GM21786 (cell line): Measurements from ENCODE around the gene SEMA4G.

Source experiments
- ATAC-seq: cut with Tn5 transposase; IDR thresholded peaks from one replicate; pipeline ENCODE4 v1.9.1; 2021; ENCODE audit not compliant: unreplicated experiment

The SEMA4G gene

GRCh38 chr10:100969187-100970075, at the start of gene SEMA4G:
SEMA4G (plus strand) TSS chr10:100969504; CDS start chr10:100972913, 3,409 bp downstream.
- peak; percentile 64 for ATAC-seq

- ATAC-seq = no peak
Observed at GRCh38 chr10:100923580-100923979, 45.7 kb upstream of the SEMA4G start.

- ATAC-seq = no peak
Observed at GRCh38 chr10:100927266-100927665, 42.0 kb upstream of the SEMA4G start.

- ATAC-seq = no peak
Observed at GRCh38 chr10:100928039-100928438, 41.3 kb upstream of the SEMA4G start.

- ATAC-seq = no peak
Observed at GRCh38 chr10:100930368-100930767, 38.9 kb upstream of the SEMA4G start.

- no peak for ATAC-seq
Observed at GRCh38 chr10:100934084-100934659, 35.1 kb upstream of the SEMA4G start.

GRCh38 chr10:100939763-100940344, 29.4 kb upstream of the SEMA4G start:
- no peak for ATAC-seq

- ATAC-seq = no peak
Observed at GRCh38 chr10:100942229-100942628, 27.1 kb upstream of the SEMA4G start.

- no peak for ATAC-seq
Observed at GRCh38 chr10:100943508-100943907, 25.8 kb upstream of the SEMA4G start.

- no peak for ATAC-seq
Observed at GRCh38 chr10:100945754-100946153, 23.6 kb upstream of the SEMA4G start.

- no peak for ATAC-seq
Observed at GRCh38 chr10:100948916-100949315, 20.4 kb upstream of the SEMA4G start.

- ATAC-seq = no peak
Observed at GRCh38 chr10:100960251-100960650, 9.1 kb upstream of the SEMA4G start.

GRCh38 chr10:100962351-100963080, 6.8 kb upstream of the SEMA4G start:
- ATAC-seq = no peak

GRCh38 chr10:100963826-100964225, 5.5 kb upstream of the SEMA4G start:
- no peak for ATAC-seq

GRCh38 chr10:100965820-100966219, 3.5 kb upstream of the SEMA4G start:
- no peak for ATAC-seq

- ATAC-seq = no peak
Observed at GRCh38 chr10:100966887-100967286, 2.4 kb upstream of the SEMA4G start.

- no peak for ATAC-seq
Observed at GRCh38 chr10:100967332-100967731, 2.0 kb upstream of the SEMA4G start.

GRCh38 chr10:100968062-100968736, 1.1 kb upstream of the SEMA4G start:
- no peak for ATAC-seq

GRCh38 chr10:100968863-100969186, 479 bp upstream of the SEMA4G start:
- ATAC-seq = no peak

- ATAC-seq = no peak
Observed at GRCh38 chr10:100970076-100970913, 991 bp downstream of the SEMA4G start.
